ENCODE results near the gene CASKIN1. TPM values are rescaled to one million over a fixed set of nuclear protein-coding genes. Genes with fewer than 3 reads are reported as not detected.

CASKIN1 gene, protein sequence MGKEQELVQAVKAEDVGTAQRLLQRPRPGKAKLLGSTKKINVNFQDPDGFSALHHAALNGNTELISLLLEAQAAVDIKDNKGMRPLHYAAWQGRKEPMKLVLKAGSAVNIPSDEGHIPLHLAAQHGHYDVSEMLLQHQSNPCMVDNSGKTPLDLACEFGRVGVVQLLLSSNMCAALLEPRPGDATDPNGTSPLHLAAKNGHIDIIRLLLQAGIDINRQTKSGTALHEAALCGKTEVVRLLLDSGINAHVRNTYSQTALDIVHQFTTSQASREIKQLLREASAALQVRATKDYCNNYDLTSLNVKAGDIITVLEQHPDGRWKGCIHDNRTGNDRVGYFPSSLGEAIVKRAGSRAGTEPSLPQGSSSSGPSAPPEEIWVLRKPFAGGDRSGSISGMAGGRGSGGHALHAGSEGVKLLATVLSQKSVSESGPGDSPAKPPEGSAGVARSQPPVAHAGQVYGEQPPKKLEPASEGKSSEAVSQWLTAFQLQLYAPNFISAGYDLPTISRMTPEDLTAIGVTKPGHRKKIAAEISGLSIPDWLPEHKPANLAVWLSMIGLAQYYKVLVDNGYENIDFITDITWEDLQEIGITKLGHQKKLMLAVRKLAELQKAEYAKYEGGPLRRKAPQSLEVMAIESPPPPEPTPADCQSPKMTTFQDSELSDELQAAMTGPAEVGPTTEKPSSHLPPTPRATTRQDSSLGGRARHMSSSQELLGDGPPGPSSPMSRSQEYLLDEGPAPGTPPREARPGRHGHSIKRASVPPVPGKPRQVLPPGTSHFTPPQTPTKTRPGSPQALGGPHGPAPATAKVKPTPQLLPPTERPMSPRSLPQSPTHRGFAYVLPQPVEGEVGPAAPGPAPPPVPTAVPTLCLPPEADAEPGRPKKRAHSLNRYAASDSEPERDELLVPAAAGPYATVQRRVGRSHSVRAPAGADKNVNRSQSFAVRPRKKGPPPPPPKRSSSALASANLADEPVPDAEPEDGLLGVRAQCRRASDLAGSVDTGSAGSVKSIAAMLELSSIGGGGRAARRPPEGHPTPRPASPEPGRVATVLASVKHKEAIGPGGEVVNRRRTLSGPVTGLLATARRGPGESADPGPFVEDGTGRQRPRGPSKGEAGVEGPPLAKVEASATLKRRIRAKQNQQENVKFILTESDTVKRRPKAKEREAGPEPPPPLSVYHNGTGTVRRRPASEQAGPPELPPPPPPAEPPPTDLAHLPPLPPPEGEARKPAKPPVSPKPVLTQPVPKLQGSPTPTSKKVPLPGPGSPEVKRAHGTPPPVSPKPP (N-terminal part only)
- 0.09 and 0.16 TPM in 2 replicates for total RNA-seq

DNA sequence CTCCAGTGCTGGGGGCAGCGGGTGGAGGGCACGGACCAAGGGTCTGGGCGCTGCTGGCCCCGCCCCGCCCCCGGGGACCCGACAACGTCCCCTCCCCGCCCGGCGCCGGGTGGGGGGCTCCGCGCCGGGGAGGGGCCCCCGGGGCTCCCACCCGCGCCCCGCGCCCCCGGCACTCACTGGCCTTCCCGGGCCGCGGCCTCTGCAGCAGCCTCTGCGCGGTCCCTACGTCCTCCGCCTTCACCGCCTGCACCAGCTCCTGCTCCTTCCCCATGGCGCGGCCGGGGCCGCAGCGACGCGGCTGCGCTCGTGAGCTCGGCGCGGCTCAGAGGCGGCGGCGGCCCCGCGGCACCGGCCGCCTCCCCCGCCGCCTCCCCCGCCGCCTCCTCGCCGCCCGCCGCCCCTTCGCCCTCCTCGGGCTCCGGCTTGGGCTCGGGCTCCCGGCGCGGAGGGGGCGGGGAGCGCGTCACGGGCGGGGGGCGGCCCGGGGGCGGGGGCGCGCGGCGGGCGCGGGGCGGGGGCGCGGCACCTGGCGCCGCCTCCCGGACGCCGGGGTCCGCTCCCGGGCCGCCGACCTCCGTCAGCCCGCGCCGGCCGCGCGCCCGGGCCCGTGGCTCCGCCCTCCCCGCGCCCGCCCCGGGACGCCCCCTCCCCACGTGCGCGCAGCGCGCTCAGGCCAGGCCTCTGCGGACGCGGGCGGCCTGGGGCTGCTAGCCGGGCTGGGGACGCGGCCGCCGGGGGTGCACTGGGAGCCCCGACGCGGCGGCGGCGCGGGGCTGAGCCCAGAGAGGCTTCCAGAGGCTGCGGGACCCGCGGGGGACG is at the start of gene CASKIN1:
Gene CASKIN1, minus strand, starts transcription at position 444 of the 819 bp plus-strand sequence. Its CDS starts 173 bp downstream, at position 271.

DNA sequence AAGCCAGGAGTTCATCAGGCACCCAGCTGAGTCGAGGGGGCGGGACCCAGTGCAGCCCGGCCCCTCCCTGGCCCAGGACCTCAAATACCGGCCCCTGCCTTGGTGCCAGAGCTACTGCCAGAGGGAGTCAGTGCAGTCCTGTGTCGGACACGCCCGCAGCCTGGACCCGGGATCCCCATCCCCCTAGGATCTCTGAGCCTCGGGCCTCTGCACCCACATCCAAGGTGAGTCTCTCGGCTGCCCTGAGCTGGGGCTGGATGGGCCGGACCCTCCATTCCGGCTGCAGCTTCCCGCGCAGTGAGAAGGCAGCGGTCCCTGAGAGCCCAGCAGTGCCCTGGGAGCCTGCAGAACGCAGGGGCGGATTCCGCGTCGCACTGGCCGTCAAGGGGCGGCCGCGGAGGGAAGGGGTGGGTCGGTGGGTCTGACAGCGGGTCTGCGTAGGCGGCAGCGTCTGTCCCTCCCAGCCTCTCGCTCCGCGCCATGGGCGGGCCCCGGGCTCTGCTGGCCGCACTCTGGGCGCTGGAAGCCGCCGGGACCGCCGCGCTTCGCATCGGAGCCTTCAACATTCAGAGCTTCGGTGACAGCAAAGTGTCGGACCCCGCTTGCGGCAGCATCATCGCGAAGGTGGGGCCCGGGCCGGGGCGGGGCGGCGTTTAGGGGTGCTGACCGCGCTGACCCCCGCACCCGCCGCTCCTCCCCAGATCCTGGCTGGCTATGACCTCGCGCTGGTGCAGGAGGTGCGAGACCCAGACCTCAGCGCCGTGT is 40.1 kb upstream of the CASKIN1 start, which contains the start of gene DNASE1L2:
Gene DNASE1L2, plus strand, starts transcription at position 108 of the 765 bp plus-strand sequence. Its CDS starts 373 bp downstream, at position 481.

DNA sequence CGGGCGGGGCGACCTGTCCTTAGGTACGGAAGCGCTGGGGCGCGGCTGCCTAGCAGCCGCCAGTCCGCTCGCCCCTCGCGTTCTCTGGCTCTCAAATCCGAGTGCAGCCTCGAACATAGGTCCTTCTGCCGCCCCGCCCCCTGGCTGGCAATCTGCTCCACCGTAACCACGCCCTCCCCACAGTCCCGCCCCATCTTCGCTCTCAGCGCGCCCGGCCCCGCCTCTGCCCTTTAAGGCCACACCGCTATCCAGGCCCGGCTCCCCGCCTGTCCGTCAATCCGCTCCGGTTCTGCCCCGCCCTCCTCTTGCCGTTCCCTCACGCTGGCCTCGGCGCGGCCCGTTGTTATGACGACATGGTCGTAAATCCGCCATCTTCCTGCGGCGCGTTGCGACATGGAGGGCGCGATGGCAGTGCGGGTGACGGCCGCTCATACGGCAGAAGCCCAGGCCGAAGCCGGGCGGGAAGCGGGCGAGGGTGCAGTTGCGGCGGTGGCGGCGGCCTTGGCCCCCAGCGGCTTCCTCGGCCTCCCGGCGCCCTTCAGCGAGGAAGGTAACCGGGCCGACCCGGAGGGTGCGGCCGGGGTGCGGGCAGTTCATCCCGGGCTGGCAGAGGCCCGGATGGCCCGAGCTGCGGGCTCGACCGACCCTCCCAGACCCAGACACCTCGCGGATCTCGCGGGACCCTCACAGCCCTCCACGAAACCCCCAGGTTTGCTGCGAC is 27.0 kb upstream of the CASKIN1 start, which contains the start of gene E4F1:
Gene E4F1, plus strand, starts transcription at position 371 of the 721 bp plus-strand sequence. Its CDS starts 23 bp downstream, at position 394.

DNA sequence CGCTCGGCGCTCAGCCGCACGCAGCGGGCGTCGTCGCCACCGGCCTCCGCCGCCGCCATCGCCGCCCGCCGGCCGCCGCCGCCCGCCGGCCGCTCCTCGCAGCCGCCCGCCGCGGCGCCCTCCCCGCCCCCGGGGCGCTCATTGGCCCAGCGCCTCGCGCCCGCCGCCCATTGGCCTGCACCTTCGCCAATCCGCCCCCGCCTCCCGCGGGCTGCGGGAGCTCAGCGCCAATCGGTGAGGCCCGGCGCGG is 18.2 kb upstream of the CASKIN1 start, which contains the start of gene PGP:
Gene PGP, minus strand, starts transcription at position 122 of the 250 bp plus-strand sequence. Its CDS starts 63 bp downstream, at position 59.

DNA sequence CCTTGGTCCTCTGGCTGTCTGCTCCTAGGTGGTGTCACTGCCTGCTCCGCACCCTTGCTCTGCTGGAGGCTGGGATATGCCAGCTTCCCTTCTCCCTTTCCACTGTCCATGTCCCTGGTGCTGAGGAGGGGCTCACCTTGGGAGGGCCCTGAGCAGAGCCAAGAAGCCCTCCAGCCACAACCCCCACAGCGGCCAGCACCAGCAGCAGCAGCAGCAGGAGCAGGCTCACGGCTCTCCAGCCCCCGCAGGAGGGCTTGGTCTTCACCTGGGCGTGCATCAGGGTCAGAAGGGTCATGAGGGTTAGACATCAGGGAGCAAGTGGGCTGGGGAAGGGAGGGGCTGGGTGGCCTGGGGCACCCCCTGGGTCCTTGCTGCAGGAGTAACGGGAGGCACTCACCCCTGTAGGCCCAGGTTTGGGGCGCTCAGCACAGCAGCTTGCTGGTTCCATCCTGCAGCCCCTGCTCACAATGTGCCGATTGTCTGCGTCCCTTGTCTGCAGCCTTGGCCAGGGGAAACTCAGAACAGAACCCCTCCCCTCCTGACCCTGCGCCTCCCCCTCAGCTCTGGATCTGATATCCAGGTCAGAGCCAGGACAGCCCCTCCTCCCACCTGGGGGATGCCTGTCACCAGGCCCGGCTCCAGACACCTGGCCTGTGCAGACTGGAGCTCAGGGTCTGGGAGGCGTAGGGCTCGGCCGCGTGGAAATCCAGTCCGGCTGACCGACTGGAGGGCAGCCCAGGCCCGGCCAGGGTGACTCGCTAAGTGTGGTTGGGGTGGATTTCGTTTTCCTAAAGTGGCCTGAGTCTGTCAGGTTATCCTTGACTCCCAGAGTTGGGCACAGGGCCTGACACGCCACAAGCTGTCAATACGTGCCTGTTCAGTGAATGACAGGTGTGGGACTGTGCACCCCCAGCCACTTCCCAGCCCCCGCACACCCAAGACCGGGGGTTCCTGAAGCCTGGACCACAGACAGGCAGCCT is 14.3 kb upstream of the CASKIN1 start, which contains the start of gene BRICD5:
Gene BRICD5, minus strand, starts transcription at position 478 of the 980 bp plus-strand sequence. Its CDS starts 30 bp downstream, at position 448.

DNA sequence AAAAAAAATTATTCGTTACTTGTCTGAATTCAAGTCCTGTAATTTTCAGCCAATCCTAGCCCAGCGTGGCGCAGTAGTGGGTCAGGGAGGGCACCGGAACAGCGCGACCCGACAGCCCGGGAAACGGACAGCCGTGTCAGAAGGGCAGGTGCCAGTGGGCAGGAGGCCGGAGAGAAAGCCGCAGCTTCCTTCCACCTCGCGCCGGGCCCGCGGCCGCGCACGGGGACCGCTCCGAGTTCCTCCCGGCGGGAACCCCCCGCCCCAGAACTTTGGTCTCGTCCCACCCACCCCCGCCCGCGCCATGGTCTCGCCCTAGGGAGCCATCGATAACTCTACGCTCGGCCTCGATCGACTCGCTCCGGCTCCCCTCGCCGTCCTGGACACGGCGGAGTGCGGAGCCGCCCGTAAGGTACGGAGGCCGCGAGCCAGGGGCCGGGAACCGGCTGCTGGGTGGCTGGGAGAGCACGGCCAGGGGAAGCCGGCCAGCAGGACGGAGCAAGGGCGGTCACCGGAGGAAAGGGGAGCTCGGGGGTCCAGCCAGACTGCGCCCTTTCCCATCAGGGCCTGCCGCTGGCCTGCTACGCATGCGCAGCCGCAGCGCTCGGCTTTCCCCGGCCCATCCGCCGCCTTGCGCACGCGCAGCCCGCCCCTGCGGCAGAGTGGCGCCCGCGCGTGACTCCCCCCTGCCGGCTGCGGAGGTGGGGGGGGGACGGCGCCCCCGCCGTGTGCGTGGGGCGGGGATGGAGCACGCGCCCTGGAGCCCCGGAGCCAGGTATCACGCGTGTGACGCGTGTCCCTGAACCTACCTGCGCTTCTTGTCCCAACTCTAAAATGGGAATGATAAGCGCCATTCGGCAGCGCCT is 8.9 kb upstream of the CASKIN1 start, which contains the start of gene MLST8:
Gene MLST8, plus strand, starts transcription at position 351 of the 863 bp plus-strand sequence. CDS start 632 bp downstream, outside the sequence.

DNA sequence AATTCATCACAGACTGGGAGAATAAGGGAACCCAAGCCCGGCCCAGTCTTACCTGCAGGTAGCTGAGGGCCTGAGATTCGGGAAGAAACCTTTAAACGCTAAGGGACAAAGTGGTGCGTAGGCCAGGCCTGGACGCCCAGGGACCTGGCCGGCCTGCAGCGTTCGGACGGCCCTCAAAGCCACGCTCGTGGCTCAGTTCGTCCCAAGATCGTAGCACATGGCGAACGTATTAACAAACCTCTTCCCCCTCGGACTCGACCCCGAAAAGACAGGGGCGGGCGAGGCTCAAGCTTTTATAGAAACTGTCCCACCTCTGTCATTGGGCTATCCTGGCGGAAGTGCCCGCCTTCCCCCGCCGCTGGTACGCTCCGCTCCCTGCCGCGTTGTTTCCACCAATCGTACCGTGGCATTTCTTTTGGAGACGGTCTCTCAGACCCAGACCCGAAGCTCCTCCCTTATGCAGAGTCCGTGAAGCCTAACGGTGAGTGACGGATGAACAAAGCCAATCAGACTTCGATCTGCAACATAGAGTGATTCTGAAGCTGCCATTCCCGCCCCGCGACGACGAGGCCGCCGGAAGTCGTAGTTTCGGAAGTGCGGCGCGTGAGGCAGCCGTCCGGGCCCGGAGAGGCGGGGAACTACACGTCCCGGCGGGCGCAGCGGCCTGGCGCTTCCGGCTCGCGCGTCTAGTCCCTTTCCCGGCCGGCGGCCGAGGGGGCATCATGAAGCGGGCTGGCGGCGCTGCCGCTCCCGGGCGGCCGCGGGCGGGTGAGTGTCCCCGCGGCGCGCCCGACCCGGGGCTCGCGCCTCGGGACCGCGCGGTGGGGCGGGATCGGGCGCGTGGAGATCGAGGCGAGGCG is 41.1 kb downstream of the CASKIN1 start, which contains the start of gene TRAF7:
Gene TRAF7, plus strand, starts transcription at position 692 of the 860 bp plus-strand sequence. CDS start 8,139 bp downstream, outside the sequence.

DNA sequence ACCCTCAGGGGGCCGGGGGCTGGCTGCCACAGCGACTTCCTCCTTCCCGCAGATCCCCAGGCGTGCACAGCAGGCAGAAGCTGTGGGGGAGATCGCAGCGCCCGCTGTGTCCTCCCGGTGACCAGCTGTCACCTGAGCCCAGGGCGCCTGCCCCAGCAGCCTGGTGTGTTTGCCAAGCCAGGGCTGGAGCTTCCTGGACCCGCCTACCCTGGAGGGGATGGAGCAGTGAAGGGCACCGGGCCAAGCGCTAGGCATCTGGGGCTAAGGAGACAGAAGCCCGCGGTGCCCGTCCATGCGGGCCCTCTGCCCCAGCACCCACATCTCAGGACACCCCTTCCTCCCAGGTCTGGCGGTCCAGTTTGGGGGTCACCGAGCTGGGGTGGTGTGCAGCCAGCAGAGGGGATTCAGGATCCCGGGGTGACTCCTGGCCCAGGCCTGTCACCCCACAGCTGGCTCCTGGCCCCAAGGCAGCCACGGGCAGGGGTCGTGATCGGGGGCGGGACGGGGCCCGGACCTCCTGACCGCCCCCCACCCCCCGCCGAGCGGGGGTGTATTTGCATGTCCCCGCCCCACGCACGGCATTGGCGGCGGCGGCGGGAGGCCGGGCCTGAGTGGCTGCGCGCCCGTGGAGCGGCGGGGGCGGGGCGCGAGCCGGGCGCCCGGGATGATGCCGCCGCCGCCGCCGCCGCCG is 48.3 kb downstream of the CASKIN1 start, which contains the start of gene RAB26:
Gene RAB26, plus strand, starts transcription at position 645 of the 691 bp plus-strand sequence. CDS start 159 bp downstream, outside the sequence.

DNA sequence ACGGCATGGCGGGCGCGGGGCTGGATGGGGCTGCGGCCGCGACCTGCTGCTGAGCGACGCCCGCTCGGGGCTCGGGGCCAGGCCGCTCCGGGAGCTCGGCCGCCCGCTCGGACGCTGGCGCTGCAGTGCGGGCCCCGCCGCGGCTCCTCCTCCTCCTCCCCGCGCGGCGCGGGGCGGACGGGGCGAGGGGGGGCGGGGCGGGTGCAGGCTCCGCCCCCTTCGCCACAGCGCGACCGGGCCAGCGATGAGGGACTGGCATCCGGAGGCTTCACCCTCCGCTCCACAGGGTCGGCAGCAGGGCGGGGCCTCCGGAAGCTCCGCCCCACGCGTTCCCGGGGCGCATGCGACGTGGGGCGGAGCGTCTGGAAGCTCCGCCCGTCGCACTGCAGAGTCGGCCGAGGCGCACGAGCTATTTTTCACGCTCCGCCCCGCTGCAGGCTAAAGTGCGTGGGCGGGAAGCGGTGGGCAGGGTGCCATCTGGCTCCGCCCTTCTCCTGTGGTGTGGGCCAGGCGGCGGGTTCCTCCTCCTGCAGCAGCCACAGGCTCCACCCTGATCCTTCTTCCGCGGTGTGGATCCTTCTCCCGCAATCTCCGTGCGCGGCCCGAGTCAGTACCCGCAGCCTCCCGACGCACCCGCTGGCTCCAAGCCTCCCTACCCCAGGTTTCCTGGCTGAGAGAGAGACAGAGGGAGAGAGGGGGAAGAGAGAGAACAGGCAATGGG is 60.5 kb downstream of the CASKIN1 start, which contains the start of gene PKD1:
Gene PKD1, minus strand, starts transcription at position 129 of the 721 bp plus-strand sequence. CDS start 209 bp downstream, outside the sequence.

Other genes starting within 250 kb of the CASKIN1 start
- not detected in 2 replicates for gene RPL3L, start 241.9 kb downstream of the CASKIN1 start, total RNA-seq
- gene NDUFB10, start 237.1 kb downstream of the CASKIN1 start, total RNA-seq = 197 and 259 TPM in 2 replicates
- 3,167 and 4,556 TPM in 2 replicates for gene RPS2, start 231.8 kb downstream of the CASKIN1 start, total RNA-seq
- not detected in 2 replicates for gene RNF151, start 229.7 kb downstream of the CASKIN1 start, total RNA-seq
- 26.5 and 30.1 TPM in 2 replicates for gene TBL3, start 224.6 kb downstream of the CASKIN1 start, total RNA-seq
- 0.16 TPM in 1 of 2 replicates, not detected in the other for gene NOXO1, start 215.1 kb downstream of the CASKIN1 start, total RNA-seq
- 8.4 and 10.6 TPM in 2 replicates for gene GFER, start 212.4 kb downstream of the CASKIN1 start, total RNA-seq
- 2.7 and 2.9 TPM in 2 replicates for gene SYNGR3, start 206.6 kb downstream of the CASKIN1 start, total RNA-seq
- 12.0 and 15.1 TPM in 2 replicates for gene ZNF598, start 186.8 kb downstream of the CASKIN1 start, total RNA-seq
- gene NPW, start 176.8 kb downstream of the CASKIN1 start, total RNA-seq = 0.47 and 0.60 TPM in 2 replicates
- gene NHERF2, start 169.7 kb downstream of the CASKIN1 start, total RNA-seq = 34.4 and 41.2 TPM in 2 replicates
- gene NTHL1, start 148.8 kb downstream of the CASKIN1 start, total RNA-seq = 43.2 and 62.1 TPM in 2 replicates
- gene TSC2, start 148.6 kb downstream of the CASKIN1 start, total RNA-seq = 46.2 and 78.6 TPM in 2 replicates
- 63.0 and 123 TPM in 2 replicates for gene PKD1, start 60.7 kb downstream of the CASKIN1 start, total RNA-seq
- gene RAB26, start 48.0 kb downstream of the CASKIN1 start, total RNA-seq = 3.2 and 5.5 TPM in 2 replicates
- 44.8 and 53.2 TPM in 2 replicates for gene TRAF7, start 40.8 kb downstream of the CASKIN1 start, total RNA-seq
- gene MLST8, start 8.8 kb upstream of the CASKIN1 start, total RNA-seq = 14.2 and 18.7 TPM in 2 replicates
- 0.60 and 1.1 TPM in 2 replicates for gene BRICD5, start 14.3 kb upstream of the CASKIN1 start, total RNA-seq
- 2.2 and 5.4 TPM in 2 replicates for gene PGP, start 18.2 kb upstream of the CASKIN1 start, total RNA-seq
- 23.5 and 31.9 TPM in 2 replicates for gene E4F1, start 27.0 kb upstream of the CASKIN1 start, total RNA-seq
- gene DNASE1L2, start 39.8 kb upstream of the CASKIN1 start, total RNA-seq = 0.95 and 1.1 TPM in 2 replicates
- gene ECI1, start 55.0 kb upstream of the CASKIN1 start, total RNA-seq = 21.2 and 28.8 TPM in 2 replicates
- gene RNPS1, start 71.5 kb upstream of the CASKIN1 start, total RNA-seq = 23.2 and 41.8 TPM in 2 replicates
- 0.26 and 0.47 TPM in 2 replicates for gene ABCA3, start 144.1 kb upstream of the CASKIN1 start, total RNA-seq
- 3.3 and 4.7 TPM in 2 replicates for gene CCNF, start 232.8 kb upstream of the CASKIN1 start, total RNA-seq

Data from bronchial smooth muscle cell (primary cell).